ENCODE data around the gene KDM4B.

DNA sequence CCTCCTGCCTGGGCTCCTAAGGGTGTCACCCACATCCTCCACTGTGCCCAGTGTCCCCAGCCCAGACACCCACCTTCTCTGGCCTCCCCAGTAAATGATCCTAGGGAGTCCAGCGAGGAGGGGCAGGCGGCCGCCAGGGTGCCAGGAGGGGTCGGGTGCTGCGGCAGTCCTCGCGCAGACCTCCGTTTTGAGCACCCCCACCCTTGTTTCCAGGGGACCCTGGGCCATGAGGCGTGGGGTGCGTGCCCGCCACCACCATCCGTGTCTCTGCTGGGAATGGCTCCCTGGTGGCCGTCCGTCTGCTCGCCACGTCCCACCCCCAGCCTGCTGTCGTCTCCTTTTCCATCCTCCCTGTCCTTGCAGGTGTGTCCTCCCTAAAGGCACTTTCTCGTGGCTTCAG, 133.0 kb downstream of the KDM4B start:
- no peak for TF ChIP-seq CTCF (conservative IDR thresholded peaks at IDR 0.05 in 1 of 2, IDR thresholded peaks at IDR 0.05 in 1 of 2; ENCODE audit: low read depth in 1 of 2, low read length in 2 of 2)
- no peak for TF ChIP-seq EZH2 (IDR thresholded peaks at IDR 0.05; ENCODE audit: low read length, missing control alignments)
